Kidney capillary endothelial cell (primary cell): ENCODE results near the gene MUL1.
"Not testable (repeated sequence)": the region's sequence is repeated elsewhere in the genome, so short reads cannot be mapped to it uniquely, and the experiment has no call there.

Experiments used
- DNase-seq: peaks from one replicate; pipeline ENCODE4 v3.0.0-alpha.2; 2018; ENCODE audit warnings: low spot score

Gene MUL1, protein sequence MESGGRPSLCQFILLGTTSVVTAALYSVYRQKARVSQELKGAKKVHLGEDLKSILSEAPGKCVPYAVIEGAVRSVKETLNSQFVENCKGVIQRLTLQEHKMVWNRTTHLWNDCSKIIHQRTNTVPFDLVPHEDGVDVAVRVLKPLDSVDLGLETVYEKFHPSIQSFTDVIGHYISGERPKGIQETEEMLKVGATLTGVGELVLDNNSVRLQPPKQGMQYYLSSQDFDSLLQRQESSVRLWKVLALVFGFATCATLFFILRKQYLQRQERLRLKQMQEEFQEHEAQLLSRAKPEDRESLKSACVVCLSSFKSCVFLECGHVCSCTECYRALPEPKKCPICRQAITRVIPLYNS

DNA sequence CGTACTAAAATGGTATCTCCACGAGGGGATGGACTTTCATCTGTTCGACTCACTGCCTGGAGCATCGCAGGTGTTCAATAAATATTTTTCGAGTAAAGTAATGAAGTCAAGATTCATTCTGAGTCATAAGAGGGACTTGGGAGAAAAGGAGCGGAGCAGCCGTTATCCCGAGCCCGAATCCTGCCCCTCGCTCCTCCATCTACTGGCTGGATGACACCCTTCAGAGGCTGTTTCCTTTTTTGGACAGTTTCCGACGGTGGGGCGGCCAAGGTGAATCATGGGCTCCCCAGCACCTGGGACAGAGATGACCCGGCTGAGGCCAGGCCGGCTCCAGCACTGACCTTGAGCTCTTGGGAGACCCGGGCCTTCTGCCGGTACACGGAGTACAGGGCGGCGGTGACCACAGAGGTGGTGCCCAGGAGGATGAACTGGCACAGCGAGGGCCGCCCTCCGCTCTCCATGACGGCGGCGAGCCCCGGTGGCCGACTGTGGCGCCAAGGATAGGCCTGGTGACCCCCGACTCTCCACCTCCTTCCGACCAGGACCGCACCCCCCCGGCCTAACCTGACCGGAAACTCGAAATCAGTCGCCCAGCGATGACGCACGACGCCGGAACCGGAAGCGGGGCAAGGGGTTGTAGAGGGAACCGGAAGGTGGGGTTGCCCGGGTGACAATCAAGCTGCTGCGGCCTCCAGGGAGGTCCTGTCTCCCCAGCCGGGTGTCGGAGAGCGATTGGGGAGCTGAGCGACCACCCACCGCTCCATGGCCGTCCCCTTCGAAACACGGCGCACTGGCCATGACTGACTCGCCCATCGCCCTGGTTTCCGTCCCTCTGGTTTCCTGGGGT, at the start of gene MUL1:
TSS of gene MUL1 (minus strand) at position 588 of the 847 bp plus-strand sequence. CDS start at position 461, 127 bp downstream.
- DNase-seq: peak; percentile 79

DNA sequence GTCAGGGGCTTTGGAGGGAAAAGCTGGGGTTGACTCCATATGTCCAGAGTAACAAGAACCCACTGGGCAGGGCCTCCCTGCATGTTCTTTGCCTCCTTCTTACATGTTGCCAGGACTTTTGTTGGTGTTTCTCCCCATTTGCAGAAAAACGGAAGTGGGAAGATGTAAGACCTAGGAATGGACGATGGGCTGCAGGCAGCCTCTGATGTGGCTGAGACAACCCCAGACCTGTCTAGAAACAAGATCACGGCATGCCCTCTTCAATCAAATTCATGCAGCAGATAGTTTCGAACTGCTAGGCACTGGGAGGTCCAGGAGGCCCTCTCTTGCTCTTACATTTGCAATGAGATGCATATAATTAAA, 47.8 kb upstream of the MUL1 start:
- no peak for DNase-seq

DNA sequence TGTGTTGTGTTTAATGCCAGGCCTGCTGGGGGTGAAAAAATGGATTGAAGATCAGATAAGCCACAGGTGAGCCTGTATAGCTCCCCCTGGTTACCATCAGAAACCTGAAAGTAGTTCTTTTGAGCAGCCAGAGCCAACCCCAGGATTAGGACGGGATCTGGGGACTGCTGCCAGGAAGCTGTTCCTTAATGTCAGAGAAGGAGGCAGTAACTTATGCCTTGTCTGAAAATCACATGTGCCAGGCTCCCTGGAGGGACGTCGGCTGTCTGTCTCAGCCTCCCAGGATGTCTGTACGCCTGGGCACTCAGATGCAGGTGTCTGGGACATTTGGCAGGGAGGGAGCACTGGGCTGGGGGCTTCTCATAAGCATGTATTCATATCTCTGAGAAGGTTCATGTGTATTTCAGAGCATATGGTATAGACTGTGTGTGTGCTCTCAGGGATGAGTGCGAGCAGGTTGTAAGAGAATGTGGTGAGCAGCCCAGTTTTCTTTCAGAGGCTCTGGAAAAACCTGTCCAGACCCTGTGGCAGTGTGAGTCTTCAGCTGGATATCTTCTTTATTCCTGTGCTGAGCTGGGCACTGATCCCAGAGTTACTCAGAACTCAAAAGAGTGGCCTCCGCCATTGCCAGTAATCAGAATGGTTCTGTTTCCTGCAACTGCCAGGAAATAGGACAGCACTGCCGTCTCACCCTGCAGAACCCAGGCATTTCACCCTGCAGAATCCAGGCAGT, 47.2 kb upstream of the MUL1 start:
- DNase-seq: no peak

DNA sequence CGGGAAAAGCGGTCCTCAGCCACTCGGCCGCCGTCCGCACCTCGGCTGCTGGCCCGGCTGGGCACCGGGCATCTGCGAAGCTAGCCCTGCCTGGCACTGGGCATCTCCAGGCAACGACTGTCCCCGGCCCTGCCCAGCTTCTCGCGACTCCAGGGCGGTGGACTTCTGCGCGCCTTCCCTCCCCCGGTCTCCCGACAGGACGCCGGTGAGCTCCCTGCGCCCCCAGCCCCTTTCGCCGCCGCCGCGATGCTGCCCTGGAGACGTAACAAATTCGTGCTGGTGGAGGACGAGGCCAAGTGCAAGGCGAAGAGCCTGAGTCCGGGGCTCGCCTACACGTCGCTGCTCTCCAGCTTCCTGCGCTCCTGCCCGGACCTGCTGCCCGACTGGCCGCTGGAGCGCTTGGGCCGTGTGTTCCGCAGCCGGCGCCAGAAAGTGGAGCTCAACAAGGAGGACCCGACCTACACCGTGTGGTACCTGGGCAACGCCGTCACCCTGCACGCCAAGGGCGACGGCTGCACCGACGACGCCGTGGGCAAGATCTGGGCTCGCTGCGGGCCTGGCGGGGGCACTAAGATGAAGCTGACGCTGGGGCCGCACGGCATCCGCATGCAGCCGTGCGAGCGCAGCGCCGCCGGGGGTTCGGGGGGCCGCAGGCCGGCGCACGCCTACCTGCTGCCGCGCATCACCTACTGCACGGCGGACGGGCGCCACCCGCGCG, 44.9 kb upstream of the MUL1 start:
- DNase-seq: no peak

DNA sequence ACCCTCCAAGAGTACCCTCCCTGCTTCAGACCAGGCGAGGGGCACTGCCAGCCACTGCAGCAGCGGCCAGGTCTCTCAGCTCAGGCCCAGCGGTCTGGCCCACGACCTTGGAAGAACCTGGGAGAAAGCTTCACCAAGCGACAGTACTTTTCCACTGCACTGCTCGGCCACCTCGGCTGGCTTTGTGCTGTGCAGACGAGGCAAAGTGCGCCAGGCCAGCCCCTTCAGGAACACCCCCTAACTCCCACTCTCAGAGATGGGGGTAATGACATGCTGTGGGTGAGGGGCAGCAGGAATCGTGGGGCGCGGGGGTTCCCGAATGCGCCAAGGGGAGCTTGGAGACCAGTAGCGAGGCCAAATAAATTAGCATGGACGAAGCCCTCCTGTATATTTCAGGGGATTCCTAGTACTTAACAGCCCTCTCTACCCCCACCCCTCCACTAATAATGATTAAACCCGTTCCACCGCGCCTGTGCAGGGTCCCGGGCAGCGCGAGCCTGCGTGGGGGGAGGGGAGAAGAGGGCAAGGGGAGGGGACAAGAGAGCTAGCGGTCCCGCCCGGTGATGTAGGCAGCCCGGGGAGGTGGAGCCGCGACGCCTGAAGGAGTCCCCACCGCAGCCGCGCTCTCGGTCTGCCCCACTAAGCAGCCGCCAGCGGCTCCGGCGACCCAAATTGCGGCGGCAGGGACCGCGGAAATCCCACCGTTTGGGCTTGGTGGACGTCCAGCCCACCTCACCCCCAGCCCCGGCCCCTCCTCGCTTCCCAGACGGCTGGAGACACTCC, 44.2 kb upstream of the MUL1 start, which contains the start of gene FAM43B:
TSS of gene FAM43B (plus strand) at position 629 of the 783 bp plus-strand sequence. CDS start 401 bp downstream, outside the sequence.
- DNase-seq: no peak

DNA sequence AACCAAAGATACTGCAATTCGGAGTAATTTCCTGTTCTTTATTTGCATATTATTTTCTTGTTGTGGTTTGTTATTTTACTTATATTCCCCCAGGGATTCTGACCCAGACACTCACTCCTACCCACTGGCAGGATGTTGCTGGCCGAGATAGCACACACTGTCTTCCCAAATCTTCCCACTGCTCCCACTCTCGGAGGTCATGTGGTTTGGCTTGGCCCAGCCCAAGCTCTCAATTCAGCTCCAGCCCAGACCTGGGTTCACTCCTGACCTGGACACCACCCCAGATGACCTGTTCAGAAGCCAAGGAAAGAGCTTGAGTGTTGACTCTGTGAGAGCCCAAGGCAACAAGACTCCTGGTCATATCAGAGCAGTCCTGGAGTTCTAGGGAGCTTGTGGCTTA, 43.2 kb upstream of the MUL1 start:
- no peak for DNase-seq

DNA sequence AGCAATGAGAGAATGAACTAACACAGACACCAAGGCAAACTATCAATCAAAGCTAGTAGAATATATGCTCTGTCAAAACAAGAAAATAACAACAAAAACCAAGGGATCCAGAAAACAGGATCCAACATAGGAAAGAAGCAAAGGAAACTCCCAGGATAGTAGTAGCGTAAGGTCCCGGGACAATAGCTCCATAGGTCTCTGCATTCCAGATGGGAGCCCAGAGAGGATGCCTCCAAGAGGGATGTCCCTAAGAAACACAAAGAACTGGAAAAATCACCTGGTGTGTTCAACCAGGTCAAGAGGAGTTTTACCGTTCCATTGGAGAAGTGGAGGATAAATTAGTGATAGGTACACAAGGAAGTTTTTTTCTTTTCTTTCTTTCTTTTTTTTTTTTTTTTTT, 38.7 kb upstream of the MUL1 start:
- DNase-seq: no peak

DNA sequence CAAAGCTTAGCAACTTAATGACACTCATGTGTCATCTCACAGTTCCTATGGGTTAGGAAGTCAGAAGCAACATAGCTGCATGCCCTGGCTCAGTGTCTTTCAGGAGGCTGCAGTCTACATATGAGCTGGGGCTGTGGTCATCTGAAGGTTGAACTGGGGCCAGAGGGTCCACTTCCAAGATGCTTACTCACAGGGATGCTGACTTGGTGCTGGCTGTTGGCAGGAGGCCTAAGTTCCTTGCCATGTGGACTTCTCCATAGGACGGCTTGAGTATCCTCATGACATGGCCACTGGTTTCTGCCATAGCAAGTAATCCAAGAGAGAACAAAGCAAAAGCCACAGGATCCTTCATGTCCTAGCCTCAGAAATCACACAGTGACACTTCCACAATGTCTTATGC, 32.3 kb upstream of the MUL1 start:
- DNase-seq: no peak

DNA sequence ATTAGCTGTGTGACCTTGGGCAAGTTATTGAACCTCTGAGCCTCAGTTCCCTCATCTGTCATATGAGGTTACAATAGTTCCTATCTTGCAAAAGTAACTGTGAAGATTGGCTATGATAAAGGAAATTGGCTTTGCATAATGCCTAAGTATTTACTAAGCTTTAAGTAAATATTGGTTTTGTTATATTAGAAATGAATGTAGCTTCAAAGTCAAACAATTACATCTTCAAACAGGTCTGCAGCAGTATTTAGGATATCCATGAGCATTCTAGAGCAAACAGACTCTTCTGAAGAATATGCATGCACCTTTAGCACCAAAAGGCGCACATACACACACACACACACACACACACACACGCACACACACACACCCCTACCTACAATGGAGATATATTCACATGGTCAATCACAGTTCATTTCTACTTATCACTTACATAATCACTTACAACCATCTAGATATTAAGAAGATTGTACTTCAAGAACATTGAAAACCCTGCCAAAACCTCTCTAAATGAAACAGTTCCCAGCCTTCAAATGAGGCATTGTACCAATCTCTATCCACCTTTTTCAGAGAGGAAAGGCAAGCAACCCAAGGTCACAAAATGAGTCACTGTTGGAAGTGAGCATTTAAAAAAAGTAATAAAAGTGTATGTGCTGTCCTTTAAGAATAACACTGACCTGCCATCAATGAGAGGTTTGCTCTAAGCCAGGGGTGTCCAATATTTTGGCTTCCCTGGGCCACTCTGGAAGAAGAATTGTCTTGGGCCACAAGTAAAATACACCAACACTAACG, 31.0 kb upstream of the MUL1 start:
- no peak for DNase-seq

DNA sequence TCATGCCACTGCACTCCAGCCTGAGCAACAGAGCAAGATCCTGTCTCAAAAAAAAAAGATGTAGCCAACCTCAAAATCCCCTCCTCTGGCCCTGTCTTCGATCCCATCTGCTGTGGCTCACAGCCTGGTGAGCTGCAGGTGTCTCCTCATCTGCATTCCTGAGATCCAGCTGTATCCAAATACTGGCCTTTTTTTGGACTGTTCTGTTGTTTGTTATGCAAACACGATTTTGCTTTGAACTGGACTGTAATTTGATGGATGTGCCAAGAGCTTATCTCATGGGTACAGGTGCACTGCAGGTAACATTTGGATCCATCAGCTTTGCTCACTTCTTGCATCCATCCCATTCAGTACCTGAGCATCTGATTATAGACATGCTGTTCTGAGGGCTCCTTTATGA, 30.3 kb upstream of the MUL1 start:
- no peak for DNase-seq

DNA sequence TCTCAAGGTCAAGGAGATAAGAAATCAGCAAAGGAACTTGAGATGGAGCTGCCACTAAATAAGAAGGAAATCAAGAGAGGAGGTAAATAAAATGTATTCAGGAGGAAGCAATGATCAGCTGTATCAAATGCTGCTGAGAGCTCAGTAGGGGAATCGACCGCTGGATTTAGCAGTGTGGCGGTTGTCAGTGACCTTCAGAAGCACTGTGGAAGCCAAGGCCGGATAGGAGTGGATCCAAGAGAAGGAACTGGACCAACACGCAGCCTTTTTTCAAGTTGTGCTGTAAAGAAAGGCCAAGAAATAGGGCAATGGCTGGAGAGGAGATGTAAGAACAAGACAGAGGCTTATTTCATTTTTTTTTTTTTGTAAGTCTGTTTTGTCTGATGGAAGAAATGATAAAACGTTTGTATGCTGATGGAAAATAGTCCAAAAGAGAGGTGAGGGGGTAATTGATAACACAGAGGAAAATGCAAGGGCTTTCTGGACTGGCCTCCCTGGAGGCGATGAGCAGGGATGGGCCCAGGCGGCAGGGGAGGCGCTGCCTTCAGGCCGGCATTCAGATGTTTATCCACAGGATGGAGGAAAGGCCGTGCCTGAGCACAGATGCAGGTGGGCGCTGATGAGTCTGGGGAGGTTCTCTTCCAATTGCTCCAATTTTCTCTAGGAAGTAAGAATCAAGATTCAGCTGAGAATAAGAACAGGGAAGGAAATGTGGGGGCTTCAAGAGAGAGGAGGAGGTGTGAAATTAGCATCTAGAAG, 26.9 kb upstream of the MUL1 start:
- no peak for DNase-seq

DNA sequence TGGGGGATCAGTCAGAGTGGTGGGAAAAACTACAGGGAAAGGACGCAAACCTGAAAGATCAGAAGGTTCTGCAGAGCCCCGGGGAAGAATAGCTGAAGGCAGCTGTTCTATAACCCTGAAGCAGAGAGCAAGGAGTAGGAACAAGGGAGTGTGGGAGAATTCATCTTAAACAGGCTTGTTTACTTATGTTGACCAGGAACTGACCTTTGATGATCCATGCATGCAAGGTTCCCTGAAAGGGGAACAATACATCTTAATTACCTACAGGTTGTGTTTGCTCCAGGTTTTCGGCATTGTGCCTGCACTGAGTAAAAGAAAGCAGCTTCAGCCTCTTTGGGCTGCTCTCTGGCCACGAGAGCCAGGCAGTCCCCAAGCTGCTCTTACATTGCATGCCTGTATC, 25.7 kb upstream of the MUL1 start:
- no peak for DNase-seq

DNA sequence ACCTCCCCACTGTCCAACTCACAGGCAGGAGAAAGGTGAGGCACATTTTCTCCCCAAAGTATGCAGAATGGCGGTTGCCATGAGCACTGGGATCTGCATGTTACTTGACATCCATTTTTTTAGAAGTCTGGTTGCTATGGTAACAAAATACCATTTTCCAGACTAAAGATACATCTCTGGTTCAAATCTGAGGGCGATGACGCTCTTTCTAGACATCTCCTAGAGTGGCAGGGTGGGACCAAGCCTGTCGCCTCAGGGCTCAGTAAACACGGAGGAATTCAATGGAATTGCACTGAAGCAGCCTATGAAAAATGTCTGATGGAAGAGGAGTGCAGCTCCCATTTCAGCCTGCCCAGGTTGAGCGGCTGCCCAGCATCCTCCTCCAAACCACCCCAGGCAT, 22.9 kb upstream of the MUL1 start:
- no peak for DNase-seq

DNA sequence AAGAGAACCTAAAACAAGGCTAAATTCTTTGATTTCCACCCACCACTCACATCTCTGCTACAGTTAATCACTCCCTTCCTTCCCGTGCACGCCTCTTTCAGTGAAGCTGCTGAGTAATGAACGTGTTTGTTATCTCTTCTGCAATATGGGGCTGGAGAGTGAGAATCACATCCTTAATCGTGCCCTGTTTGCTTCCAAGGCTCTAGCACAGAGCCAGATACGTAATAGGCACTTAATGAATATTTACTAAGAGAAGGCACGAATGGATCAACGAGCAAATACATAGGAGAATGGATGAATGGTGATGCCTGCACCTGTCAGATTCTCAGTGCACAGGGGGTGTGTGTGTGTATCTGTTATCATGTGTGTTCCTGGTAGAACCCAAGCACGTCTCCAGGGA, 22.4 kb upstream of the MUL1 start:
- DNase-seq: no peak

DNA sequence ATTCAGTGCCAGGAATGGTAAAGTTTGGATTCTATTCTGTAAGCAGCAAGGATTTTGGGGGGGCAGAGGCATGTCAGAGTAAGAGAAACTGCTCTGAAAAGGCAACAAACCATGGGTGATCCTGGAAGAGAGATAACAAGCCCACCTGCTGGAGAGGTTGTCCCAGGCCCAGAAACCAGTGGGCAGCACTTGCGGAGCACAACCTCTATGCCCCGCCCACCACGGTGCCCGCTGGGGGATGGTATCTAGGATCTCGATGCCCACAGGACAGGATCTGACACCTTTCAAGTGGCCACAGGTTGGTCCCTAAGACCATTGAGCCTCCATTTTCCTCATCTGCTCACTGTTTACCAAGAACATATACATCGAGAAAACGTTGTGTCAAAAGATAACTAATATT, 20.3 kb upstream of the MUL1 start:
- no peak for DNase-seq

DNA sequence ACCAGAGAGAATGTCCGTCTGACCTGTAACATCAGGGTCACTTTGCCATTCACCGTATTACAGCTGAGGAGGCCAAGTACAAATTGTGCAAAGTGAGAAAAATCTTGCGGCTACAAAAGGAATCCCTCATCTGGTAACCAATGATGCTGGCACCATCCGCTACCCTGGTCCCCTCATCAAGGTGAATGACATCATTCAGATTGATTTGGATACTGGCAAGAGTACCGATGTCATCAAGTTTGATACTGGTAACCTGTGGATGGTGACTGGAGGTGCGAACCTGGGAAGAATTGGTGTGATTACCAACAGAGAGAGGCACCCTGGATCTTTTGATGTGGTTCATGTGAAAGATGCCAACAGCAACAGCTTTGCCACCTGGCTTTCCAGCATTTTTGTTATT, 18.3 kb upstream of the MUL1 start:
- DNase-seq: no peak

DNA sequence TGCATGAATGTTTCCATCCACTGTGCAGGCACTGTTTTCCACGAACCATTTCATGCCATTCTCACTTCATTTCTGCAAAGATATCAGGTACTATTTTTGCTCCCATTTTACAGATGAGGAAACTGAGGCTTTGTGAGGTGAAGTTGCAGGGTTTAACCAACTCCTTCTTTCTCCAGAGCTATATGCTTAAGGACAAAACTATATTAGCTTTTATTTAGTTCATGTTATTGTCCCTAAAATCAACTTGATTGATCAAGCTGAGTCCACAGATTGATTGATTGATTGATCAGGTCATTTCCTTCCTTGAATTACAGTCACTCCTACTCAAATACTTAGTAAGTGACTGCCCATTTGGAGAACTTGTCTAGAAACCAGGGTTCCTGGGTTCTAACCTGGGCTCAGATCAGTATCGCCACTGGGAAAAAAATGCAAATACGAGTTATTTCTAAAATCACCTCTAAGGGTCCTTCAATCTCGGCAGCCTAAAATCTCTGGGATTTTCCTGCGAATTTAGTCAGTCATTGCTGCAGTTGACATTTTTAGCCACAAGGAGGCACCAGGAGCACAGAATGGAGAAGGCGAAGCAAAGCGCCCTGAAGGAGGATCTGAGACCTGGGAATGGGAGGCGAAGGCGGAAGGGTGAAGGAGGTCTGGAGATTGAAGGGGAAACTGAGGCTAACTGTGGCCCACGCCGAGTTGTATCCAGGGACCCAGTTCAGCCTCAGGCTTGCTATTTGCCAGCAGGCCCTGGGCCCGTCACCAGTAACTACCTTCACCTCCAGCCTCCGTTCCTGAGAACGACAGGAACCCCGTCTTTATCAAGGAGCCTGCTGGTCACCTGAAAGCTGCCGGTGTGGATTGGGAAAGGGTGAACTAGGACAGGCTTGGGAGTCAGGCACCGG, 14.3 kb upstream of the MUL1 start:
- peak; percentile 75 for DNase-seq

DNA sequence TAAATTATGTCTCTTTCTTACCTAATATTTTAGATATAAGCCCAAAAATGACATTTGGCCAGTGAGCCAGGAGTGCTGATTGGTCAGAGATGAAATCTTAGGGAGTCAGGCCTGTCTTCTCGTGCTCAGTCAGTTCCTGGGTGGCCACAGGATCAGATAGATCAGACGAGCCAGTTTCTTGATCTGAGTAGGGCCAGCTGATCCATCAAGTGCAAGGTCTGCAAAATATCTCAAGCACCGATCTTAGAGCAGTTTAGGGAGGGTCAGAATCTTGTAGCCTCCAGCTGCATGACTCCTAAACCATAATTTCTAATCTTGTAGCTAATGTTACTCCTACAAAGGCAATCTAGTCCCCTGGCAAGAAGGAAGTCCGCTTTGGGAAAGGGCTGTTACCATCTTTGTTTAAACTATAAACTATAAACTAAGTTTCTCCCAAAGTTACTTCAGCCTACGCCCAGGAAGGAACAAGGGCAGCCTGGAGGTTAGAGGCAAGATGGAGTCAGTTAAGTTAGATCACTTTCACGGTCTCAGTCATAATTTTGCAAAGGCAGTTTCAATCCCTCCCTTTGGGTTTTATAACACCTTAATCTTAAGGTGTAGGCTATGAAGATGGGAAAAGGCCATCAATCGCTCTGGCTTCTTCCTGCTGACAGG, 11.8 kb upstream of the MUL1 start:
- not testable (repeated sequence) for DNase-seq
